AG04450 (cell line): Measurements from ENCODE around the gene JUP. TPM values are rescaled to one million over a fixed set of nuclear protein-coding genes. Genes with fewer than 3 reads are reported as not detected.

Experiments
- CTCF ChIA-PET: fragments of 300-600, 350-600 bp; formaldehyde crosslinking; extraction: SDS; loops from one replicate; lab custom pipeline; 2022; ENCODE audit warnings: antibody characterized with exemption, inconsistent platforms; lab: Charles Lee
- POLR2A ChIA-PET: fragments of 350-600 bp; formaldehyde crosslinking; extraction: SDS; loops from one replicate; lab custom pipeline; 2021; ENCODE audit warnings: antibody characterized with exemption, inconsistent platforms; lab: Yijun Ruan, JAX
- DNase-seq: peaks from one replicate; pipeline ENCODE4 v3.0.0-alpha.2; 2011; ENCODE audit warnings: low read depth, low spot score
- H3K27ac ChIP-seq: one replicate; pipeline ENCODE4 v1.5.1; 2012; ENCODE audit warnings: low read depth, low read length, control low read depth
- H3K27me3 ChIP-seq: one replicate; pipeline ENCODE4 v1.6.0; 2012; ENCODE audit warnings: low read length; ENCODE audit not compliant: control insufficient read depth, insufficient read depth
- H3K4me3 ChIP-seq: 2 replicates; pipeline ENCODE4 v1.5.1; 2011; ENCODE audit warnings: mild to moderate bottlenecking, low read depth, low read length, control low read depth
- H3K9me3 ChIP-seq: 2 replicates; pipeline ENCODE4 v1.5.1; 2012; ENCODE audit warnings: low read length; ENCODE audit not compliant: control insufficient read depth, insufficient read depth
- polyA plus RNA-seq: library from polyadenylated mRNA; depleted of rRNA; stranded (reverse); fragments of >200 nt; gene quantifications from 2 replicates; pipeline ENCODE4 v1.2.3, GENCODE V29; 2011
- TF ChIP-seq, protein P1 (sequence below): IDR thresholded peaks from 2 replicates; pipeline ENCODE4 v1.5.1; 2011; ENCODE audit warnings: low read depth, low read length, control low read depth, inconsistent platforms

The JUP gene
- polyA plus RNA-seq, 1 experiment, result 13.5 TPM

DNA sequence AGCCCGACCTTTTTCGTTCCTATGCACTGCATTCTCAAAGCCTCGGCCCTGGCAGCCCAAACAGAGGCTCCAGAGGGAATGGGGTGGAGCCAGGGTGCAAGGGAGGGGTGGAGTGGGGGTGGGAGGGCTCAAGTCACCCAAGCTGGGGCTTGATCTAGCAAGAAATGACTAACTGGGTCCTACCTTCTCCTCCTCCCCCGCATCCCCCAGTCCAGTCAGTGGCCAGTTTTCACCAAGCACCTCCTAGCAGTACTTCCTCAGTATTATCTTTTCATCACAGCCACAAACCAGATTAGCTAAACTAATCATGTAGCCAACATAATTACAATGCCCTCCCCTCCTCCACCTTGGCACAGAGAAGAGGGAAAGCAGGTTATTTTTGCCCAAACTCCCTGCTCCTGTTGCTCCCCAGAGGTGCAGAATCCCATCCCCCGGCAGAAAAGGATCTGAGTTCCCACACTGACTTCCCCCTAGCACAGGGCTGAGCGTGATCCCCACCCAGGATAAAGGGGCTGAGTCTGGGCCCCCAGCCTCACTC lies 2.2 kb downstream of the JUP start:
- Histone ChIP-seq H3K9me3 (no peaks in the 10 kb centered on the region; the same call in 1 of the 2 replicates), H3K4me3 (peak overlapping the region; percentile 78), H3K27ac (no peak overlapping the region), H3K27me3 (peaks cover 1% of the 10 kb centered on the region)
- TF ChIP-seq, protein P1, sequence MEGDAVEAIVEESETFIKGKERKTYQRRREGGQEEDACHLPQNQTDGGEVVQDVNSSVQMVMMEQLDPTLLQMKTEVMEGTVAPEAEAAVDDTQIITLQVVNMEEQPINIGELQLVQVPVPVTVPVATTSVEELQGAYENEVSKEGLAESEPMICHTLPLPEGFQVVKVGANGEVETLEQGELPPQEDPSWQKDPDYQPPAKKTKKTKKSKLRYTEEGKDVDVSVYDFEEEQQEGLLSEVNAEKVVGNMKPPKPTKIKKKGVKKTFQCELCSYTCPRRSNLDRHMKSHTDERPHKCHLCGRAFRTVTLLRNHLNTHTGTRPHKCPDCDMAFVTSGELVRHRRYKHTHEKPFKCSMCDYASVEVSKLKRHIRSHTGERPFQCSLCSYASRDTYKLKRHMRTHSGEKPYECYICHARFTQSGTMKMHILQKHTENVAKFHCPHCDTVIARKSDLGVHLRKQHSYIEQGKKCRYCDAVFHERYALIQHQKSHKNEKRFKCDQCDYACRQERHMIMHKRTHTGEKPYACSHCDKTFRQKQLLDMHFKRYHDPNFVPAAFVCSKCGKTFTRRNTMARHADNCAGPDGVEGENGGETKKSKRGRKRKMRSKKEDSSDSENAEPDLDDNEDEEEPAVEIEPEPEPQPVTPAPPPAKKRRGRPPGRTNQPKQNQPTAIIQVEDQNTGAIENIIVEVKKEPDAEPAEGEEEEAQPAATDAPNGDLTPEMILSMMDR, result no peak
- DNase-seq, result no peak
- CTCF ChIA-PET, result interaction anchor here (1.4 to 2.5 kb wide), 2 partner anchors 11 to 17 kb away, joined by 4 to 13 read pairs; no protein-coding TSS in a partner anchor
- POLR2A ChIA-PET, result no interaction called here

DNA sequence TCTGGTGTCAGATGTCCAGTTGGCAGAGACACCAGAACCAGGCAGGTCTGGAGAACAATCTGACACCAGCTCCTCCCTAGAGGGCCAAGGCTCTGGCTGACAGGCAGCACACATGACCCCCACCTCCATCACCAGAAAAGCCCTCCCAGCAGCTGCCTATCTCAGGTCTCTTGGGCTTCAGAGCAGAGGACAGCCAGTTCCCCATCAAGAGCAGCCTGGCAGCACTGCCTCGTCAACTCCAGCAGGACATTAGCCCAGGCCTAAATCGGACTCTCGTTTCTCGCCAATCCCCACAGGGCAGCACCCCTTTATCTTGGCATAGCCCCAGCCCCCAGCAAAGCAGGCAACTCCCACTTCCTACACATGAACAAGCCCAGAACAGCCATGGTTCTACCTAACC lies 4.4 kb downstream of the JUP start:
- H3K9me3 ChIP-seq, result no peaks in the 10 kb centered on the region; the same call in 1 of the 2 replicates
- no peak for DNase-seq
- TF ChIP-seq, protein P1, result no peak
- ChIA-PET CTCF (interaction anchor here (2.8 kb wide), 1 partner anchor 19 kb away, joined by 13 read pairs; no protein-coding TSS in a partner anchor), POLR2A (no interaction called here)
- no peaks in the 10 kb centered on the region for H3K27me3 ChIP-seq
- H3K4me3 ChIP-seq, result no peak overlapping the region
- no peak overlapping the region for H3K27ac ChIP-seq

DNA sequence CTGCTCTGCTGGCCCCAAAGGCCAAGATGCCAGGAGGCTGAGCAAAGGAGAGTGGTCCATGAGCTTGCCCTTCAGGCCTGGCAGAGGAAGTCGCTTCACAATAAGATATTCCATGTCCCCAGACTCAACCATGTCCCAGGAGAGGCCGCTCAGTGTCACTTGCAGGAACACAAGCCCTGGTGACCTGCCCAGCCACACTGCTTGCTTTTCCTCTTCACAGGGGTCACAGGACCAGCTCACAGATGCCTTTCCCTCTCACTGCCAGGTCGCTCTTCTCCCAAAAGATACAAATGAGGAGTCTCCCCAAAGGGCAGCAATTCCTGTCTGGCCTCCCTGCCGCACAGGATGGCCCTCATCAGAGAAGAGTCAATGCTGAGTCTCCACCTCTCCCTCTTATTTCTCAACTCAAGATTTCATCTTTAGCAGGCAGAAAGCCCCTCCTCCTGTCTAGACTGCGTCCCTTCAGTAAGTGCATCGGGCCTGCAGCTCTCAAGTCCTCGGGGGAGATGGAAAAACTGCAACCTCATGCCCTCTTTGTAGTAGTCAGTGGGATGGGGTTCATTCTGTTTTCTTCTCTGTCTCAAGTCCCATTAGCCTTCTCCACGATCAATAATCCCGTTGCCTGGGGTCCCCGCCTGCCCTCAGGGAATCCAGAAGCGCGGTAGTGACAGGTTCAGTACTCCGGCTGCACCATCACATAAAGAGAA lies 5.0 kb downstream of the JUP start:
- TF ChIP-seq, protein P1, result no peak
- H3K4me3 ChIP-seq, result no peak overlapping the region
- CTCF ChIA-PET, result interaction anchor here (2.8 kb wide), 1 partner anchor 20 kb away, joined by 13 read pairs; no protein-coding TSS in a partner anchor
- H3K27ac ChIP-seq, result no peak overlapping the region
- no peaks in the 10 kb centered on the region; the same call in 1 of the 2 replicates for H3K9me3 ChIP-seq
- no peak for DNase-seq
- POLR2A ChIA-PET, result no interaction called here
- H3K27me3 ChIP-seq, result no peaks in the 10 kb centered on the region

DNA sequence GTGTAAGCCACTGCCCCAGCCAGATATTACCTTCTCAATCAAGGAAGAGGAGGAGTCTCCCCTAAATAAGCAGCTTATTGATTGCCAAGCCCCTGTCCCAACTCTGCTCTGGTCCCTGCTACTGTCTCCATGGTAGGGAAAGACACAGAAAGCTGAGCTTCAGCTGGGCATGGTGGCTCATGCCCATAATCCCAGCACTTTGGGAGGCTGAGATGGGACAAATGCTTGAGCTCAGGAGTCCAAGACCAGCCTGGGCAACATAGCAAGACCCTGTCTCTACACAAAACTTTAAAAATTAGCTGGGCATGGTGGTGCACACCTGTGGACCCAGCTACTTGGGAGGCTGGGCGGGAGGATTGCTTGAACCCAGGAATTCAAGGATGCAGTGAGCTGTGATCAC lies 6.6 kb downstream of the JUP start:
- Histone ChIP-seq H3K27me3 (no peaks in the 10 kb centered on the region), H3K4me3 (no peak overlapping the region), H3K27ac (no peak overlapping the region), H3K9me3 (no peaks in the 10 kb centered on the region)
- ChIA-PET CTCF (interaction anchor here (0.6 to 2.8 kb wide), 4 partner anchors 9 to 42 kb away, joined by 3 to 13 read pairs (median 3); no protein-coding TSS in a partner anchor), POLR2A (interaction anchor here (1.1 kb wide), 1 partner anchor 92 kb away, joined by 5 read pairs; the partner anchor contains the start of gene EIF1)
- DNase-seq, result no peak
- TF ChIP-seq, protein P1, result no peak
